ENCODE results near the gene FAM209A.

The FAM209A gene

DNA sequence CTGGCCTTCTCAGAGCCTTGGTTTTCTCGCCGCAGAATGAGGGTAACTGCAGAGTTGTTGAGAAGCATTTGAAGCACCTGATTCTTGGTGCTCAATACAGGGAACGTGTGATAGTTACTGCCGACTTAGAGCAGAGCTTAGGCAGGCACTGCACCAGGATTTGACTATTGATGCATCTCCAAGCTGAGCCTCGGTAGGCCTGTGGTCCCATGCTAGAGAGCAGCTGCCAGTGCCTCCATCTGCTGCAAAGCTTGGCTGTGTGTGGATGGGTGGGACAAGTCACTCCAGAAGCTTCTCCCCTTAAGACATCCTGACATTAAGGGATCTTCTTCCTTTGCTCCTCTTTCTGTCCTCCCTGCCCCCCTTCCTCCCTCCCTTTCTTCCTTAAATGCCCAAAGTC, 49.4 kb downstream of the FAM209A start:
- no peak for TF ChIP-seq EZH2phosphoT487 (IDR thresholded peaks at IDR 0.05; ENCODE audit: low read depth)
- TF ChIP-seq, protein P1, sequence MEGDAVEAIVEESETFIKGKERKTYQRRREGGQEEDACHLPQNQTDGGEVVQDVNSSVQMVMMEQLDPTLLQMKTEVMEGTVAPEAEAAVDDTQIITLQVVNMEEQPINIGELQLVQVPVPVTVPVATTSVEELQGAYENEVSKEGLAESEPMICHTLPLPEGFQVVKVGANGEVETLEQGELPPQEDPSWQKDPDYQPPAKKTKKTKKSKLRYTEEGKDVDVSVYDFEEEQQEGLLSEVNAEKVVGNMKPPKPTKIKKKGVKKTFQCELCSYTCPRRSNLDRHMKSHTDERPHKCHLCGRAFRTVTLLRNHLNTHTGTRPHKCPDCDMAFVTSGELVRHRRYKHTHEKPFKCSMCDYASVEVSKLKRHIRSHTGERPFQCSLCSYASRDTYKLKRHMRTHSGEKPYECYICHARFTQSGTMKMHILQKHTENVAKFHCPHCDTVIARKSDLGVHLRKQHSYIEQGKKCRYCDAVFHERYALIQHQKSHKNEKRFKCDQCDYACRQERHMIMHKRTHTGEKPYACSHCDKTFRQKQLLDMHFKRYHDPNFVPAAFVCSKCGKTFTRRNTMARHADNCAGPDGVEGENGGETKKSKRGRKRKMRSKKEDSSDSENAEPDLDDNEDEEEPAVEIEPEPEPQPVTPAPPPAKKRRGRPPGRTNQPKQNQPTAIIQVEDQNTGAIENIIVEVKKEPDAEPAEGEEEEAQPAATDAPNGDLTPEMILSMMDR (IDR thresholded peaks at IDR 0.05; ENCODE audit: low read depth, low read length): no peak
- Histone ChIP-seq H4K20me1 (ENCODE audit: insufficient read depth, low read length) (no peaks in the 10 kb centered on the region), H3K27me3 (ENCODE audit: low read depth, low read length) (peaks cover 6% of the 10 kb centered on the region; the same call in 1 of the 2 replicates), H3K27ac (ENCODE audit: low read length) (no peak overlapping the region), H3K9ac (ENCODE audit: low read length) (no peak overlapping the region), H3K4me2 (ENCODE audit: low read length) (no peak overlapping the region), H2AFZ (ENCODE audit: low read depth, low read length) (no peak overlapping the region; the same call in 1 of the 2 replicates), H3K36me3 (replicated peaks; ENCODE audit: low read depth, low read length) (no peaks in the 10 kb centered on the region), H3K4me3 (ENCODE audit: low read length) (no peak overlapping the region), H3K79me2 (ENCODE audit: low read length) (no peaks in the 10 kb centered on the region), H3K9me3 (ENCODE audit: insufficient read depth, low read length) (no peaks in the 10 kb centered on the region), H3K4me1 (ENCODE audit: low read length) (peaks cover 13% of the 10 kb centered on the region)

DNA sequence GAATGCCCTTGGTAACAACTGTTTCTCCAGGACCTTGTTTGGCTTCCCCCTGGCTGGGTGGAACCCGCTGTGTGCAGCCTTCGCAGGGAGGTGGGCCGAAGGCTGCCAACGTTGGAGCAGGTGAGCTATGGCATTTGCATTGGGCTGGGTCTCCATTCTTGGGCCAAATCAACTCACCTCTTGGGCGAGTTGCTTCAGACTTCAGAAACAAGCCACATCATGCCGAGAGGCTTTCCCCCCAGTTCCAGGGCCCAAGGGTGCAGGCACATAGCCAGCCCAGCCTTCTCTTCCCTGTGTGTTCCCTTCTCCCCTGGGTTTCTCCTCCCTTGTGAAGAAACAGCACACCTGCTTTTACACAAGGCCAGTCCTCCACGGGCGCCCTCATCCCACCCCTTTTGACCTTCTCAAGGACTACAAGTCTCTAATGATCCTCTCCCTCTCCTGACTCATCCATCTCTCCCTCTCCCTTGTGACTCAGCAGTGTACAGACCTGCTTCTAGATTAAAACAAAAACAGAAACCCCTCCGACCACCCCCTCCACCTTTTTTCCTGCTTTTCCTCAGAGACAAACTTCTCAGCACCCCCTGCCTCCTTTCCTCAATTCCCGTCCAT, 50.1 kb downstream of the FAM209A start:
- Histone ChIP-seq H3K9ac (ENCODE audit: low read length) (no peak overlapping the region), H3K9me3 (ENCODE audit: insufficient read depth, low read length) (no peaks in the 10 kb centered on the region), H3K36me3 (replicated peaks; ENCODE audit: low read depth, low read length) (no peaks in the 10 kb centered on the region), H3K79me2 (ENCODE audit: low read length) (no peaks in the 10 kb centered on the region), H2AFZ (ENCODE audit: low read depth, low read length) (no peak overlapping the region), H3K4me1 (ENCODE audit: low read length) (peaks cover 13% of the 10 kb centered on the region), H3K27ac (ENCODE audit: low read length) (no peak overlapping the region), H4K20me1 (ENCODE audit: insufficient read depth, low read length) (no peaks in the 10 kb centered on the region), H3K4me3 (ENCODE audit: low read length) (no peak overlapping the region), H3K4me2 (ENCODE audit: low read length) (no peak overlapping the region), H3K27me3 (ENCODE audit: low read depth, low read length) (peaks cover 6% of the 10 kb centered on the region; the same call in 1 of the 2 replicates)
- no peak for TF ChIP-seq EZH2phosphoT487 (IDR thresholded peaks at IDR 0.05; ENCODE audit: low read depth)
- TF ChIP-seq, protein P1 (IDR thresholded peaks at IDR 0.05; ENCODE audit: low read depth, low read length): no peak

DNA sequence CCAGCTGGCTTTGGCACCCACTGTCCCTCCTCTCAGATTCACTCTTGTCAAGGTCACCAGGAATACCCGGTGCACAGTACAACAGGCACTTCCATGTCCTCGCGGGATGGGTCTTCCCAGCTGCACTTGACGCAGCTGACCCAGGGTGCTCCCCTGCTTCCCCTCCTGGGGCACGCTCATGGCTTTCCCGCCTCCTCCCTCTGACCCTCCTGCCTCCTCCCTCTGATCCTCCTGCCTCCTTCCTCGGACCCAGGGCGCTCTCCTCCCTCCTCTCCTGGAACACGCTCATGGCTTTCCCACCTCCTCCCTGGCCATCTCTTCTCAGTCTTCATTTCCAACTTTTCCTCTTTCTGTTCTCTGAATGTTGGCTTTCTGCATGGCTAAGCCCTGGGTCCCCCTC, 50.6 kb downstream of the FAM209A start:
- Histone ChIP-seq H3K4me2 (ENCODE audit: low read length) (no peak overlapping the region), H3K27ac (ENCODE audit: low read length) (no peak overlapping the region), H3K79me2 (ENCODE audit: low read length) (no peaks in the 10 kb centered on the region), H4K20me1 (ENCODE audit: insufficient read depth, low read length) (no peaks in the 10 kb centered on the region), H2AFZ (ENCODE audit: low read depth, low read length) (no peak overlapping the region), H3K9me3 (ENCODE audit: insufficient read depth, low read length) (no peaks in the 10 kb centered on the region), H3K9ac (ENCODE audit: low read length) (no peak overlapping the region), H3K27me3 (ENCODE audit: low read depth, low read length) (peaks cover 6% of the 10 kb centered on the region; the same call in 1 of the 2 replicates), H3K36me3 (replicated peaks; ENCODE audit: low read depth, low read length) (no peaks in the 10 kb centered on the region), H3K4me1 (ENCODE audit: low read length) (peaks cover 13% of the 10 kb centered on the region), H3K4me3 (ENCODE audit: low read length) (no peak overlapping the region)
- TF ChIP-seq EZH2phosphoT487 (IDR thresholded peaks at IDR 0.05; ENCODE audit: low read depth): no peak
- TF ChIP-seq, protein P1 (IDR thresholded peaks at IDR 0.05; ENCODE audit: low read depth, low read length): no peak

Data from OCI-LY3 (cell line).